GM12878 (cell line): ENCODE data around the gene RNF167. TPM values are rescaled to one million over a fixed set of nuclear protein-coding genes. Genes with fewer than 3 reads are reported as not detected.
A peak's percentile ranks its signal among the peaks of the same experiment; 100 is the strongest.

Experiments
- ATF7 ChIP-seq: fragments of 450-650 bp; IDR thresholded peaks from 2 replicates; pipeline ENCODE4 v1.6.1; 2016; ENCODE audit warnings: low read depth, mild to moderate bottlenecking
- FOXM1 ChIP-seq: IDR thresholded peaks from 2 replicates; pipeline ENCODE4 v1.6.1; 2012; ENCODE audit warnings: low read depth, mild to moderate bottlenecking, inconsistent platforms, low read length, moderate library complexity
- HDAC2 ChIP-seq: fragments of 200-600 bp; sonication (generic); IDR thresholded peaks from 2 replicates; pipeline ENCODE4 v1.6.1; 2017
- HDGF ChIP-seq: fragments of 450-650 bp; IDR thresholded peaks from 2 replicates; pipeline ENCODE4 v1.6.1; 2016; ENCODE audit warnings: antibody characterized with exemption
- LARP7 ChIP-seq: fragments of 450-650 bp; IDR thresholded peaks from 2 replicates; pipeline ENCODE4 v1.6.1; 2017; ENCODE audit warnings: mild to moderate bottlenecking
- MEF2A ChIP-seq: IDR thresholded peaks from 2 replicates; pipeline ENCODE4 v1.6.1; 2011; ENCODE audit warnings: low read depth, mild to moderate bottlenecking, low read length, moderate library complexity; ENCODE audit not compliant: insufficient read depth
- NFIC ChIP-seq: IDR thresholded peaks from 2 replicates; pipeline ENCODE4 v1.6.1; 2012; ENCODE audit warnings: low read depth, mild to moderate bottlenecking, inconsistent platforms, low read length, moderate library complexity
- NFXL1 ChIP-seq: fragments of 450-650 bp; IDR thresholded peaks from 2 replicates; pipeline ENCODE4 v1.6.1; 2017; ENCODE audit warnings: antibody characterized with exemption, mild to moderate bottlenecking, borderline replicate concordance
- NR2C2 ChIP-seq: IDR thresholded peaks from 2 replicates; pipeline ENCODE4 v1.6.1; 2011; ENCODE audit warnings: borderline replicate concordance, low read depth; ENCODE audit not compliant: control insufficient read depth, insufficient read length
- NR2F1 ChIP-seq: fragments of 450-650 bp; conservative IDR thresholded peaks from 2 replicates; pipeline ENCODE4 v1.6.1; 2017; ENCODE audit warnings: mild to moderate bottlenecking
- POU2F2 ChIP-seq: IDR thresholded peaks from 3 replicates; pipeline ENCODE4 v1.6.1; 2011; ENCODE audit warnings: low read depth, mild to moderate bottlenecking, low read length, borderline replicate concordance
- RAD51 ChIP-seq: fragments of 450-650 bp; IDR thresholded peaks from 2 replicates; pipeline ENCODE4 v1.6.1; 2016; ENCODE audit warnings: moderate library complexity, mild to moderate bottlenecking, inconsistent platforms
- SIN3A ChIP-seq: IDR thresholded peaks from 2 replicates; pipeline ENCODE4 v1.6.1; 2012; ENCODE audit warnings: low read depth, low read length, improper control_type of control experiment
- SMAD1 ChIP-seq: fragments of 450-650 bp; IDR thresholded peaks from 2 replicates; pipeline ENCODE4 v1.6.1; 2018; ENCODE audit warnings: mild to moderate bottlenecking, low read depth; ENCODE audit not compliant: partially characterized antibody
- TAF1 ChIP-seq: IDR thresholded peaks from 2 replicates; pipeline ENCODE4 v1.6.1; 2011; ENCODE audit warnings: mild to moderate bottlenecking, low read depth, low read length, borderline replicate concordance
- TARDBP ChIP-seq: IDR thresholded peaks from 2 replicates; pipeline ENCODE4 v1.6.1; 2016; ENCODE audit warnings: borderline replicate concordance
- YY1 ChIP-seq: IDR thresholded peaks from 2 replicates; pipeline ENCODE4 v1.6.1; 2011; ENCODE audit warnings: low read depth, mild to moderate bottlenecking, low read length
- ZNF24 ChIP-seq: fragments of 450-650 bp; IDR thresholded peaks from 2 replicates; pipeline ENCODE4 v1.6.1; 2017; ENCODE audit warnings: antibody characterized with exemption, mild to moderate bottlenecking
- polyA plus RNA-seq, 11 experiments: library from polyadenylated mRNA; depleted of rRNA in 4 of 11; unstranded in 6 of 11; stranded (reverse) in 5 of 11; fragments of >200 nt; fragmentation: Nextera tagmentation in 4 of 11; fragmentation: Illumina TruSeq in 1 of 11; extraction: Ambion mirVana in 4 of 11; extraction: Trizol in 1 of 11; gene quantifications; 1 replicate in 1 of 11; 2 replicates in 10 of 11; pipeline versions ENCODE4 v1.2.1 to v1.2.3, GENCODE V29; 2011 to 2016; ENCODE audit warnings: inconsistent platforms in 2 of 11, missing spikeins in 2 of 11, low read depth in 1 of 11
- total RNA-seq, 4 experiments: library from RNA; depleted of rRNA in 3 of 4; stranded (reverse); fragments of >200 nt in 3 of 4; fragmentation: Illumina TruSeq in 1 of 4; extraction: Trizol in 1 of 4; gene quantifications; 2 replicates each; pipeline versions ENCODE4 v1.2.1 to v1.2.3, GENCODE V29; 2013 to 2021
- TF ChIP-seq, protein P1 (sequence below): fragments of 450-650 bp; formaldehyde crosslinking; IDR thresholded peaks from 2 replicates; pipeline ENCODE4 v1.4.0; 2022; ENCODE audit warnings: mild to moderate bottlenecking, moderate library complexity
- TF ChIP-seq, protein P2 (sequence below): fragments of 450-650 bp; IDR thresholded peaks from 2 replicates; pipeline ENCODE4 v1.6.1; 2018; ENCODE audit warnings: borderline replicate concordance, mild to moderate bottlenecking; ENCODE audit not compliant: partially characterized antibody
- TF ChIP-seq, protein P3 (sequence below): fragments of 450-650 bp; IDR thresholded peaks from 2 replicates; pipeline ENCODE4 v1.6.1; 2017; ENCODE audit warnings: borderline replicate concordance
- TF ChIP-seq, protein P4 (sequence below), 3 experiments: IDR thresholded peaks in 2 of 3; conservative IDR thresholded peaks in 1 of 3; 2 replicates each; pipeline ENCODE4 v1.5.1; 2011; ENCODE audit warnings: low read depth in 3 of 3, low read length in 3 of 3, mild to moderate bottlenecking in 3 of 3, control low read depth in 2 of 3, moderate library complexity in 2 of 3, inconsistent platforms in 1 of 3, mixed read lengths in 1 of 3; ENCODE audit not compliant: control insufficient read depth in 2 of 3, insufficient read depth in 1 of 3; ENCODE audit errors: extremely low read depth in 1 of 3

The RNF167 gene
- total and polyA plus RNA-seq, 10 of the 15 experiments (the other 5 are each of a cell fraction or from before 2014, with no cell fraction given) = 33.6 to 147 (median 57.6) TPM

DNA sequence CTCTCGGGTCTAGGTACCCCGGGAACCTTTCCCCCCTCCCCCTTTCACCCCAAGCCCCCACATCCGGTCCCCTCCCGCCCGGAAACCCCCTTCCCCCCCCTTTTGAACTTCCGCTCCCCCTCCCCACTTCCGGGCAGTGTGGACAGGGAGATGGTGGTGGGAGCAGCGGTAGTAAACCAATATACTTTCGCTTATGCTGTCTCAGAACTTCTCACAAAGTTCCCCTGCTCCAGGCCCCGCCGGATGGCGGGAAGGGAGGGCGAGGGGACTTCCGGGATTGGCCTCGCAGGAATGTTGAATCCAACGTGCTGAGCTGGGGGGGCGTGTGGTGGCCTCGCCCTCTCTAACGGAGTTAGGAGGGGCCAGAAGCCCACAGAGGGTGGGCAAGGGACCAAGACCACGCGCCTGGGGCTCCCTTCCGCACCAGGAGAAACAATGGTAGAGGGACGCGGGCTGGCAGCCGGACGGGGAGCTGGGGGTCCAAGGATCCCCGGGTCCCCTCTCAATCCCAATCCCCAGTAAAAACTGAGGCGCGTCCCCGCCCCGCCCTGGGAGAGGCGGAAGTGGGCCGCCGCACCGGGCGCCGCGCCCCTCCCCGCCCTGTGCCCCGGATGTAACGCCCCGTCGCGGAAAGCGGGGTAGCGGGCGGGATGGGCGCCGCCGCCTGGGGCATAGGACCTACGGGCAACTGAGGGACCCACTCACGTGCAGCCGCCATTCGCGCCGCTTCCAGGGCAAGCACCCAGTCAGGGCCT, 7.5 kb downstream of the RNF167 start (continued):
- TF ChIP-seq, protein P1, sequence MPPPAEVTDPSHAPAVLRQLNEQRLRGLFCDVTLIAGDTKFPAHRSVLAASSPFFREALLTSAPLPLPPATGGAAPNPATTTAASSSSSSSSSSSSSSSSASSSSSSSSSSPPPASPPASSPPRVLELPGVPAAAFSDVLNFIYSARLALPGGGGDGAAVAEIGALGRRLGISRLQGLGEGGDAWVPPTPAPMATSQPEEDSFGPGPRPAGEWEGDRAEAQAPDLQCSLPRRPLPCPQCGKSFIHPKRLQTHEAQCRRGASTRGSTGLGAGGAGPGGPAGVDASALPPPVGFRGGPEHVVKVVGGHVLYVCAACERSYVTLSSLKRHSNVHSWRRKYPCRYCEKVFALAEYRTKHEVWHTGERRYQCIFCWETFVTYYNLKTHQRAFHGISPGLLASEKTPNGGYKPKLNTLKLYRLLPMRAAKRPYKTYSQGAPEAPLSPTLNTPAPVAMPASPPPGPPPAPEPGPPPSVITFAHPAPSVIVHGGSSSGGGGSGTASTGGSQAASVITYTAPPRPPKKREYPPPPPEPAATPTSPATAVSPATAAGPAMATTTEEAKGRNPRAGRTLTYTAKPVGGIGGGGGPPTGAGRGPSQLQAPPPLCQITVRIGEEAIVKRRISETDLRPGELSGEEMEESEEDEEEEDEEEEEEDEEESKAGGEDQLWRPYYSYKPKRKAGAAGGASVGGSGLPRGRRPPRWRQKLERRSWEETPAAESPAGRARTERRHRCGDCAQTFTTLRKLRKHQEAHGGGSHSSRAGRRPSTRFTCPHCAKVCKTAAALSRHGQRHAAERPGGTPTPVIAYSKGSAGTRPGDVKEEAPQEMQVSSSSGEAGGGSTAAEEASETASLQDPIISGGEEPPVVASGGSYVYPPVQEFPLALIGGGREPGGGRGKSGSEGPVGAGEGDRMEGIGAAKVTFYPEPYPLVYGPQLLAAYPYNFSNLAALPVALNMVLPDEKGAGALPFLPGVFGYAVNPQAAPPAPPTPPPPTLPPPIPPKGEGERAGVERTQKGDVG (CRISPR knock-in tag) = no peak
- TF ChIP-seq NR2C2 (no peak), NFIC (no peak), SIN3A (no peak), HDAC2 (no peak), FOXM1 (no peak), ZNF24 (no peak), TAF1 (peak; percentile 76), LARP7 (peak; percentile 22; the same call in 1 of the 2 replicates), POU2F2 (peak; percentile 43; the same call in 1 of the 3 replicates), MEF2A (no peak), RAD51 (no peak), NR2F1 (peak; percentile 45; the same call in 1 of the 2 replicates), TARDBP (no peak), SMAD1 (no peak), YY1 (0 out of 2 replicates have a peak, but pooled peaks have one; percentile 43), ATF7 (no peak), HDGF (no peak; the same call in 1 of the 2 replicates), NFXL1 (no peak)
- TF ChIP-seq, protein P2, sequence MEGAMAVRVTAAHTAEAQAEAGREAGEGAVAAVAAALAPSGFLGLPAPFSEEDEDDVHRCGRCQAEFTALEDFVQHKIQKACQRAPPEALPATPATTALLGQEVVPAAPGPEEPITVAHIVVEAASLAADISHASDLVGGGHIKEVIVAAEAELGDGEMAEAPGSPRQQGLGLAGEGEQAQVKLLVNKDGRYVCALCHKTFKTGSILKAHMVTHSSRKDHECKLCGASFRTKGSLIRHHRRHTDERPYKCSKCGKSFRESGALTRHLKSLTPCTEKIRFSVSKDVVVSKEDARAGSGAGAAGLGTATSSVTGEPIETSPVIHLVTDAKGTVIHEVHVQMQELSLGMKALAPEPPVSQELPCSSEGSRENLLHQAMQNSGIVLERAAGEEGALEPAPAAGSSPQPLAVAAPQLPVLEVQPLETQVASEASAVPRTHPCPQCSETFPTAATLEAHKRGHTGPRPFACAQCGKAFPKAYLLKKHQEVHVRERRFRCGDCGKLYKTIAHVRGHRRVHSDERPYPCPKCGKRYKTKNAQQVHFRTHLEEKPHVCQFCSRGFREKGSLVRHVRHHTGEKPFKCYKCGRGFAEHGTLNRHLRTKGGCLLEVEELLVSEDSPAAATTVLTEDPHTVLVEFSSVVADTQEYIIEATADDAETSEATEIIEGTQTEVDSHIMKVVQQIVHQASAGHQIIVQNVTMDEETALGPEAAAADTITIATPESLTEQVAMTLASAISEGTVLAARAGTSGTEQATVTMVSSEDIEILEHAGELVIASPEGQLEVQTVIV = peak; percentile 32
- TF ChIP-seq, protein P3, sequence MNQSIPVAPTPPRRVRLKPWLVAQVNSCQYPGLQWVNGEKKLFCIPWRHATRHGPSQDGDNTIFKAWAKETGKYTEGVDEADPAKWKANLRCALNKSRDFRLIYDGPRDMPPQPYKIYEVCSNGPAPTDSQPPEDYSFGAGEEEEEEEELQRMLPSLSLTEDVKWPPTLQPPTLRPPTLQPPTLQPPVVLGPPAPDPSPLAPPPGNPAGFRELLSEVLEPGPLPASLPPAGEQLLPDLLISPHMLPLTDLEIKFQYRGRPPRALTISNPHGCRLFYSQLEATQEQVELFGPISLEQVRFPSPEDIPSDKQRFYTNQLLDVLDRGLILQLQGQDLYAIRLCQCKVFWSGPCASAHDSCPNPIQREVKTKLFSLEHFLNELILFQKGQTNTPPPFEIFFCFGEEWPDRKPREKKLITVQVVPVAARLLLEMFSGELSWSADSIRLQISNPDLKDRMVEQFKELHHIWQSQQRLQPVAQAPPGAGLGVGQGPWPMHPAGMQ = no peak
- TF ChIP-seq, protein P4, sequence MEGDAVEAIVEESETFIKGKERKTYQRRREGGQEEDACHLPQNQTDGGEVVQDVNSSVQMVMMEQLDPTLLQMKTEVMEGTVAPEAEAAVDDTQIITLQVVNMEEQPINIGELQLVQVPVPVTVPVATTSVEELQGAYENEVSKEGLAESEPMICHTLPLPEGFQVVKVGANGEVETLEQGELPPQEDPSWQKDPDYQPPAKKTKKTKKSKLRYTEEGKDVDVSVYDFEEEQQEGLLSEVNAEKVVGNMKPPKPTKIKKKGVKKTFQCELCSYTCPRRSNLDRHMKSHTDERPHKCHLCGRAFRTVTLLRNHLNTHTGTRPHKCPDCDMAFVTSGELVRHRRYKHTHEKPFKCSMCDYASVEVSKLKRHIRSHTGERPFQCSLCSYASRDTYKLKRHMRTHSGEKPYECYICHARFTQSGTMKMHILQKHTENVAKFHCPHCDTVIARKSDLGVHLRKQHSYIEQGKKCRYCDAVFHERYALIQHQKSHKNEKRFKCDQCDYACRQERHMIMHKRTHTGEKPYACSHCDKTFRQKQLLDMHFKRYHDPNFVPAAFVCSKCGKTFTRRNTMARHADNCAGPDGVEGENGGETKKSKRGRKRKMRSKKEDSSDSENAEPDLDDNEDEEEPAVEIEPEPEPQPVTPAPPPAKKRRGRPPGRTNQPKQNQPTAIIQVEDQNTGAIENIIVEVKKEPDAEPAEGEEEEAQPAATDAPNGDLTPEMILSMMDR (IDR thresholded peaks at IDR 0.05 in 2 of 3, conservative IDR thresholded peaks at IDR 0.05 in 1 of 3; ENCODE audit: control insufficient read depth in 2 of 3, extremely low read depth in 1 of 3, insufficient read depth in 1 of 3, low read depth in 3 of 3, low read length in 3 of 3) = no peak
